ENCODE data around the gene ALG8.
A peak's percentile ranks its signal among the peaks of the same experiment; 100 is the strongest.
"Not testable (repeated sequence)": the region's sequence is repeated elsewhere in the genome, so short reads cannot be mapped to it uniquely, and the experiment has no call there.

ALG8 gene

GRCh38 chr11:78061088-78061920 is 78.1 kb downstream of the ALG8 start:
- peak overlapping the region; percentile 10; the same call in 1 of the 2 replicates for H3K27ac ChIP-seq
- CTCF ChIA-PET: interaction anchor here (0.6 kb wide), 2 partner anchors 46 to 196 kb away, joined by 3 read pairs; no protein-coding TSS in a partner anchor
- POLR2A ChIA-PET (ENCODE audit: low non-redundant PET): no interaction called here
- no peak for DNase-seq (ENCODE audit: low spot score)
- no peak for TF ChIP-seq CTCF (conservative IDR thresholded peaks at IDR 0.05; ENCODE audit: low read depth)

- H3K27ac ChIP-seq: no peak overlapping the region
- no peak for DNase-seq (ENCODE audit: low spot score)
- TF ChIP-seq CTCF (conservative IDR thresholded peaks at IDR 0.05; ENCODE audit: low read depth): no peak
- CTCF ChIA-PET: interaction anchor here (0.6 kb wide), 1 partner anchor 197 kb away, joined by 3 read pairs; no protein-coding TSS in a partner anchor
- POLR2A ChIA-PET (ENCODE audit: low non-redundant PET): no interaction called here
Measured at GRCh38 chr11:78060533-78060932, 78.9 kb downstream of the ALG8 start.

- DNase-seq (ENCODE audit: low spot score); POLR2A ChIA-PET (ENCODE audit: low non-redundant PET); H3K27ac ChIP-seq; CTCF ChIA-PET: not testable (repeated sequence)
Measured at GRCh38 chr11:78059749-78060328, 79.6 kb downstream of the ALG8 start.

GRCh38 chr11:78057462-78058055 is 81.9 kb downstream of the ALG8 start:
- DNase-seq (ENCODE audit: low spot score): no peak
- POLR2A ChIA-PET (ENCODE audit: low non-redundant PET): no interaction called here
- CTCF ChIA-PET: no interaction called here
- no peak for TF ChIP-seq CTCF (conservative IDR thresholded peaks at IDR 0.05; ENCODE audit: low read depth)
- no peak overlapping the region for H3K27ac ChIP-seq

GRCh38 chr11:78056093-78056492 is 83.3 kb downstream of the ALG8 start:
- DNase-seq (ENCODE audit: low spot score): no peak
- no peak for TF ChIP-seq CTCF (conservative IDR thresholded peaks at IDR 0.05; ENCODE audit: low read depth)
- H3K27ac ChIP-seq: no peak overlapping the region
- POLR2A ChIA-PET (ENCODE audit: low non-redundant PET): no interaction called here
- CTCF ChIA-PET: no interaction called here

GRCh38 chr11:78054971-78055370 is 84.5 kb downstream of the ALG8 start:
- POLR2A ChIA-PET (ENCODE audit: low non-redundant PET): no interaction called here
- DNase-seq (ENCODE audit: low spot score): no peak
- no peak for TF ChIP-seq CTCF (conservative IDR thresholded peaks at IDR 0.05; ENCODE audit: low read depth)
- CTCF ChIA-PET: interaction anchor here (0.6 to 1.1 kb wide), 2 partner anchors 510 to 542 kb away, joined by 5 to 6 read pairs; no protein-coding TSS in a partner anchor
- H3K27ac ChIP-seq: no peak overlapping the region

All from RWPE1 (cell line).